Motor neuron (in vitro differentiated cells): Measurements from ENCODE around the gene DCC. TPM values are rescaled to one million over a fixed set of nuclear protein-coding genes. Genes with fewer than 3 reads are reported as not detected.

Experiments
- ATAC-seq, 8 experiments: fragments of 200-7000 bp; cut with Tn5 transposase; replicated peaks in 6 of 8; 2 replicates each; pipeline ENCODE4 v1.8.0; 2021; ENCODE audit warnings: mild to moderate bottlenecking in 8 of 8, moderate library complexity in 8 of 8
- H3K27ac ChIP-seq, 2 donors: fragments of 250-450 bp; sonication (Bioruptor Pico); 2 replicates each; pipeline ENCODE4 v1.9.0; 2021; ENCODE audit warnings: antibody characterized with exemption in 2 of 2, mild to moderate bottlenecking in 2 of 2, moderate library complexity in 1 of 2
- H3K4me1 ChIP-seq, 2 donors: fragments of 250-450 bp; sonication (Bioruptor Pico); replicated peaks in 1 of 2; 2 replicates each; pipeline ENCODE4 v1.6.1; 2021; ENCODE audit warnings: antibody characterized with exemption in 2 of 2, mild to moderate bottlenecking in 2 of 2, moderate library complexity in 1 of 2
- H3K4me3 ChIP-seq, 5 donors: fragments of 250-450 bp; sonication (Bioruptor Pico); 2 replicates each; pipeline ENCODE4 v1.9.0; 2021; ENCODE audit warnings: antibody characterized with exemption in 5 of 5, mild to moderate bottlenecking in 5 of 5, moderate library complexity in 4 of 5
- WGBS, 10 experiments: fragments of 450-650 bp; shearing (Covaris generic); methylation state at CpG; one replicate each; pipeline ENCODE4 v1.0.0; 2022; 5-methylcytosine and 5-hydroxymethylcytosine counted together
- in situ Hi-C, 9 experiments: fragments of 400-800 bp; cut with MboI; loops; one replicate each; pipeline ENCODE4 v1.15.0; 2021; ENCODE audit warnings: low sequenced_read_pairs in 9 of 9, low pct_unique_long_range_greater_than_20kb in 2 of 9; ENCODE audit not compliant: unreplicated experiment in 9 of 9
- total RNA-seq, 8 experiments: library from RNA; unstranded; fragments of 300-600 nt; gene quantifications; 2 replicates each; pipeline versions ENCODE4 v1.2.3 to v1.2.4, GENCODE V29; 2022

The DCC gene
- total RNA-seq, 8 experiments from 2014 or later: 0.04 to 66.0 (median 48.3) TPM; not detected in 2

DNA sequence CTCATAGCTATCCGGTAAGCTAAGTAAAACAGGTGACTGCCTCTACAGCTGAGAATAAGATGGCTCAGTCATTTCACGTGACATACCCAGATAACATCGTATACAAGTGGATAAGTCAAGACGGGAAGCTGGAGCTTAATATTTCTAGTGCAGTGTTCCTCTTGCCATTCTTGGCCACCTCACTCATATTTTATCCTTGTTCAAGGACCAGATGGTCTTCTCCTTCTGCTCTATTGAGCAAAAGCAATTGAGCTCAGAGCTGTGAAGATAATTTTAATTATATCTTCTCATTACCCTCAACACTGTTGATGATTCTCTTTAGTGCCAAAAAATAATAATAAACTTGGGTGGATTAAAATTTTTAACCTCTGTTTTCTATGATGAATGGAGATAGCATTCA, 201.1 kb downstream of the DCC start:
- Histone ChIP-seq H3K27ac (no peak overlapping the region), H3K4me1 (peaks cover 0 to 4% of the 10 kb centered on the region in 2 donors), H3K4me3 (no peak overlapping the region)
- 44 to 100% (median 89%) methylated on average over 1 to 4 of the region's 4 CpGs; no CpG with 5 or more reads in 2 of the 10 experiments for WGBS, 10 experiments
- in situ Hi-C loops: no loop called here
- no peak for ATAC-seq

DNA sequence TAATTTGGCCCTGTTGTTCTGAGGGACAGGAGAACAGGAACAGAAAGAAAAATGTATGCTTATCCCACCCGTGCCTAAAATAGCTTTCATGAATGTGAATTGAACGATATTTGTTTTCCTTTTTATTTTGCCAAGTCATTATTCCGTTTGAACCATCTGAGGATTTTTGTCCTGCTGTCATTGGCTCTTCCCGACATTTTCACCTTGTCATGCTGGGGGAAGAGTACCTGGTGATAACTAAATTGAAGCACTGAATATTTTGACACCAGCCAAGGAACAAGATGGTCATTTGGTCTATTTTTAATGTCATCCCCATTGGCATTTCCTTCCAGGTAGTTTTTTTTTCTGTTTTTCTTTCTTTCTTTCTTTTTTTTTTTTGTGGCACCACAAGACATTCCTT, 204.1 kb downstream of the DCC start:
- in situ Hi-C loops: no loop called here

DNA sequence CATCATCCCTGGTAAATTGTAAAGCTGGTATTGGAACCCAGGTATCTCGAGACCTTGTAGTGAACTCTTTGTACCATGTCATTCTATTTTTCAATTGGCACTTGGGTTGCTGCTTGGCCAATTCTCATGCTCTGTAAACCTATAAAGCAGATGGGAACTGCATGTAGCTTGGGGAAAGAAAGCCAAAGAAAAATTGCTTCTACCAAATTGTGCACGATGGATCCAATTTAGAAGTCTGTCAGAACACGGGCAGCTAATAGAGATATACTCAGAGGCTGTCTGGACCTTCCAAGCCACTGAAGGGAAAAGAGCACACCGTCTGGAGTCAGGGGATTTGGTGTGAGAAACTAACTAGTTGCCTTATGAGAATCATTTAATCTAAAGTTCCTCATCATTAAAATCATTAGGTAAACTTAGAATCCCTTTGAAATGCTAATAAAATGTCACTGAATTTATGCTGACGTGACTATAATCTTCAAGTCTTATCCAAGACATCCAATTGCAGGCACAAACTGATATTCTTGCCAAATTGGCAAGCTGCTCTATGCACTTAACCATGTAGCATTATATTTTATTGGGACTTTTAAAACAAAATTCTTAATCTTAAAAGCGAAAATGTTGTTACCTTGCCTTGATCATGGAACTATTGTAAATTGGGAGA, 206.8 kb downstream of the DCC start:
- WGBS, 10 experiments: 3 to 94% (median 73%) methylated on average over 2 to 6 of the region's 6 CpGs; no CpG with 5 or more reads in 1 of the 10 experiments
- Histone ChIP-seq H3K4me1 (no peaks in the 10 kb centered on the region), H3K4me3 (no peak overlapping the region), H3K27ac (no peak overlapping the region)
- in situ Hi-C loops: no loop called here
- no peak for ATAC-seq

More for the DNA sequence above, 204.1 kb downstream of the DCC start:
- WGBS, 10 experiments: 0 to 100% (median 61%) methylated on average over 2 to 4 of the region's 4 CpGs
- H3K4me3 ChIP-seq: no peak overlapping the region
- ATAC-seq: no peak
- H3K27ac ChIP-seq: no peak overlapping the region
- no peaks in the 10 kb centered on the region for H3K4me1 ChIP-seq

DNA sequence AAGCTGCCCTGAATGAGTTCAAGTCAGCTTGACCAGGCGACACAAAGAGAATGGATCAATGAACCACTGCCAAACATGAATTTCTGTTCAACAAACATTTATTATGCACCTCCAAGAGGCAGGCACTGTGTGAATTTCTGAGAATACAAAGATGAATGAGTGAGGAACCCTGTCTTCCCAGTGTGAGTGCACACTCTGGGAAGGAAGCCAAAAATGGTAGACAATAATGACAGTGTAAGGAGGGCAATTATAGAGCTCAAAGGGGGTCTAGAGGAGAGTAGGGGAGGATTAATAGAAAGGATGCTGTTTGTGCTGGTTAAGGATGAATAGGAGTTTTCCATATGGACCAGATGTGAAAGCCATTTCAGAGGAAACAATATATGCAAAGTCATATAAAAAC, 213.4 kb downstream of the DCC start:
- H3K4me3 ChIP-seq: no peak overlapping the region
- WGBS, 10 experiments: 0 to 100% (median 0%) methylated on average over 1 of the region's 1 CpG; no CpG with 5 or more reads in 5 of the 10 experiments
- H3K4me1 ChIP-seq: no peaks in the 10 kb centered on the region
- no peak overlapping the region for H3K27ac ChIP-seq
- peak in 1 of 8 experiments; percentile 20 for ATAC-seq
- in situ Hi-C loops: no loop called here

DNA sequence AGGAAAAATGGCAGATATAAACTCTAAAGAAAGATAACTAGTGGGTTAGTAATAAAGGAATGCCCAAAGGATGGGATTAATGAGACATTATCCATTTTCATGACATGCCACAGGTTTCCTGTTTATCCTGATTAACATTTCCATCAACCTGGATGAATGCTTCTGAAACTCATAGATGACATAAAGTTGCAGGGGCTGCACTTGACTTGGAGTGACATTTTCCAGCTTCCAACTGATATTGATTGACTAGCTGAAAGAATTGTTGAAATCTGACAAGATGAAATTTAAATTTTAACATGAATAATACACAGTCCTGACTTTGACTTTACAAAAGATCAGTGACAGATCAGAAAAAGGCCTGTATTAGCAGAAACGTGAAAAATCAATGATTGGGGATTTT, 214.2 kb downstream of the DCC start:
- in situ Hi-C loops: no loop called here
- 0 to 80% (median 33%) methylated on average over 1 of the region's 1 CpG; no CpG with 5 or more reads in 2 of the 10 experiments for WGBS, 10 experiments
- Histone ChIP-seq H3K4me1 (no peaks in the 10 kb centered on the region), H3K4me3 (no peak overlapping the region), H3K27ac (no peak overlapping the region)
- ATAC-seq: no peak

DNA sequence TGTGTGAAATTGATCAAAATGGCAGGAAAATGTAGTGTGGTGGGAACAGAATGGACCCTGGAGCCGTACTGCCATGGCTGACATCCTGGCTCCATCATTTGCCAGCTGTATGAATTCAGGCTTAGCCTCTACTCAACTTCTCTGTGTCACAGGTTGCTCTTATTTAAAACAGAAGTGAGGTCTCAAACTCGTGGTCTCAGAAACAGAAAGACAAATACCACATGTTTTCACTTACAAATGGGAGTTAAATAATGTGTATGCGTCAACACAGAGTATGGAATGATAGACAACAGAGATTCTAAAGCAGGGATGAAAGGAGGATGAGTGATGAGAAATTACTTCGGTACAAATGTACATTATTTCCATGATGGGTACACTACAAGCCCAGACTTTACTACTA, 227.4 kb downstream of the DCC start:
- no peak for ATAC-seq
- in situ Hi-C loops: no loop called here
- Histone ChIP-seq H3K4me3 (no peak overlapping the region), H3K4me1 (peaks cover 1 to 25% of the 10 kb centered on the region in 2 donors), H3K27ac (no peak overlapping the region)
- WGBS, 10 experiments: 0 to 100% (median 67%) methylated on average over 1 to 3 of the region's 4 CpGs; no CpG with 5 or more reads in 1 of the 10 experiments

DNA sequence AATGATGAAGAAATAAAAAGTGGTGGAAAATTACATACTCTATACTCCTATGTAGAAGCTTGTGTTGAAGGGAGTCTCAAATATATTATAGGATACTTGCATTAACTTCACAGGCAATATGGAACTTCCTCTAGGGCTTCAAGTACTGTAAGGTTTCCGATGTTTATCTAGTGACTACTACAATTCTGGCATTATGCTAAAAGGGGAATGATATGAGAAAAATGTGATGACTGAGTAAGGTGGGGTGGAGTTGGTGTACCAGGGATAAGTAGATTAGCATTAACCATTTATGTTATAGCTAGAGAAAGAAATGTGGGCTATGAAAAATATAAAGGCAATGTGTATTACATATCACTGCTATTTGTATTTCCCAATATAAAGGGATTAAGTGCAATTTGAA, 229.5 kb downstream of the DCC start:
- in situ Hi-C loops: no loop called here
- WGBS, 10 experiments: 10 to 100% (median 69%) methylated on average over 1 of the region's 1 CpG; no CpG with 5 or more reads in 6 of the 10 experiments
- Histone ChIP-seq H3K4me3 (no peak overlapping the region), H3K27ac (no peak overlapping the region), H3K4me1 (peaks cover 6 to 39% of the 10 kb centered on the region in 2 donors)
- ATAC-seq: no peak

DNA sequence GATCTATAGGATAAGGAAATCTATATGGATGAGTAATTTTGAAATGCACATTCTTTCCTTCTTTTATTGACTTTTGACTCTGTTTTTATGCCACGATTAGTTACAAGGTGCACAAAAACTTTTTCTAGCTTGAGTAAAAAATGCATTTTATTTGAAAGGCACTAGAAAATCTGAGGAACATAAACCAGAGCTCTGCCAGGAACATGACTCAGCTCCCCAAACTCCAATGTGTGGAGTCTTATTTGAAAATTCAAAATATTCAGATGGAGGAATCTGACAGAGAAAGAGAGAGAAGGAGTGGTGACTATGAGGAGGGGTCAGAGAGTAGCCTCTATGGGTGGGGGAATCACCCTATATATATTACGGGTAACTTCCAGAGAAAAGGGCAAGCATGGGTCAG, 231.0 kb downstream of the DCC start:
- Histone ChIP-seq H3K4me3 (no peak overlapping the region), H3K4me1 (peaks cover 6 to 39% of the 10 kb centered on the region in 2 donors), H3K27ac (no peak overlapping the region)
- WGBS, 10 experiments: 0 to 100% (median 82%) methylated on average over 1 to 2 of the region's 2 CpGs
- peak in 2 of 8 experiments; percentile 18 to 45 for ATAC-seq
- in situ Hi-C loops: no loop called here

DNA sequence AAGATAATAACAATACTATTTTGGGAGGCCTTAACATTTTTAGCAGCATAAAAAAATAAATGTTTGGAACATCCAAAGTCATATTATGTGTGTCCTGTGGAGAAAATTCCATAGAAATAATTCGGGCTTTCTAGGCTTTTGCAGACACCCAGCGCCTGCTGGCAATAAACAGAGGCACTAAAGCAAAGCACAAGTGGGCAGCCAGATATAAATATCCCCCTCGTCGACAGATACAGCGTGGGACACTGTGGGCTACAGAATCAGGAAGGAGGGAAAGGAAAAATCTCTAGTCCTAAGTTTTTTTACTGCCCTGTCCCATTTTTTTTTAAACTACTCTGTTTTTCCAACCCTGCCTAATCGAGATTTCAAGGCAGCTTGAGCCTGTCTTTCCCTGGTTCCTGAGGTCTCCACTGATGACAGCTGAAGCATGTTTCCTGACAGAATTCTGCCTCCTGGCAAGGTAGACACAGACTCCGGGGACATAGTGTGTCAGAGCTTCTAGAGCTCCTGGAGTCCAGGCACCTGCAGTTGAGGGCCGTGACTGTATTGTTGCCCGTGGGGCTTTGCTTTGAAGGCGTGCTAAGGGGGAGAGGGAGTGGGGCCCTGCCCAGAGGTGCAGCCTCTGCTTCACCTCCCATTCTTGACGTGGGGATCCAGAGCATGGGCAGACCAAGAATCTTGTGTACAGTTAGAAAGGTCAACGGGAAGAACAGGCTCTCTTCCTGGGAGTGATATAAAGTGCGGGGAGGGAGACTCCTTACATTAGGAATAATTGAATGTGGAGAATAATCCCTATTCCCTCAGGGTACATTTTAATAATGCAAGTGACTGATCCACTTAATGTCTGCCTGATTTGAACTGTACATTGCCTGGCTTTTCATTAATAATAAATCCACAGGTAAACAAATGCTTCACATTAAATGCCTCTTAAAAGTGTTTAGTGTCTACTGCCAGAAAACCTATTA, 232.3 kb downstream of the DCC start:
- ATAC-seq: peak in 4 of 8 experiments; percentile 25 to 67 (median 58)
- 3 to 90% (median 61%) methylated on average over 3 to 10 of the region's 13 CpGs; no CpG with 5 or more reads in 2 of the 10 experiments for WGBS, 10 experiments
- Histone ChIP-seq H3K27ac (no peak overlapping the region), H3K4me3 (no peak overlapping the region), H3K4me1 (peaks cover 6 to 39% of the 10 kb centered on the region in 2 donors)
- in situ Hi-C loops: no loop called here

DNA sequence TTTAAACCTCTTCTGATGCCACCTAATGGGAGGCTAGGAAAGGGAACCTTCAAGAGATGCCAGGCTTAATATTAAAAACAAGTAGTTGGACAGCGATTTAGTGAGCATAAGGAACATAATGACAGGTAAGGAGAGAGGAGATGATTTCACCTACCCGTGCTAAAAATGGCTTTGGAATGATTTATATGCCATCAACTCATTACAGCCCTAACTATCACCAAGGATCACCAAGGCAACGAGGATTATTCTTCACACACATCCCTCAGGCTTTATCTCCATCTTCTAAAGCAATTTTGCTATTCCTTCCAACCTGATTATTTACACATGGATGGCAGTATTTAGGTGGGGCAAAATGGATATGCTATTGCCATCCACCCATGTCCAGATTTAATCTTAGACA, 237.8 kb downstream of the DCC start:
- H3K27ac ChIP-seq: no peak overlapping the region
- 0 to 100% (median 61%) methylated on average over 1 to 3 of the region's 3 CpGs for WGBS, 10 experiments
- peaks cover 6 to 20% of the 10 kb centered on the region in 2 donors for H3K4me1 ChIP-seq
- H3K4me3 ChIP-seq: no peak overlapping the region
- in situ Hi-C loops: no loop called here
- peak in 4 of 8 experiments; percentile 28 to 79 (median 58) for ATAC-seq

DNA sequence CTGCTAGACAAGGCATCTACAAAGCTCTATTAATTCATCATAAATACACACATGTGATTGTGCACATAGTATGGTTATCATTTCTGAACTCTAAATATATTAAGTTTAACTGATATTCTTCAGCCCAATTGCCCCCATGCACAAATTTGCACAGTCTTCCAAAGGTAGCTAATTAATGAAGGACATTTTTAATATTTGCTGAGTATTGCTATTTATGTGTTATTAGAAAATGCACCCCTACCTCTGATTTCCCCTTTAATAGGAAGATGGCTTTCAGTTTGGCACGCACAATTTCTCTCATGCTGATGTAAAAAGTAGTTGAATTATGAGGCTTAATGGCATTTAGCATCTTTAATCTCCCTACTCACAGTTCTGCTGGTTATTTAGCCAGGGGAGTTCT, 242.1 kb downstream of the DCC start:
- H3K4me3 ChIP-seq: no peak overlapping the region
- H3K27ac ChIP-seq: no peak overlapping the region
- in situ Hi-C loops: no loop called here
- ATAC-seq: peak in 2 of 8 experiments; percentile 16 to 29
- peaks cover 6 to 17% of the 10 kb centered on the region in 2 donors for H3K4me1 ChIP-seq
- WGBS, 10 experiments: 33 to 100% (median 71%) methylated on average over 1 of the region's 1 CpG; no CpG with 5 or more reads in 3 of the 10 experiments

DNA sequence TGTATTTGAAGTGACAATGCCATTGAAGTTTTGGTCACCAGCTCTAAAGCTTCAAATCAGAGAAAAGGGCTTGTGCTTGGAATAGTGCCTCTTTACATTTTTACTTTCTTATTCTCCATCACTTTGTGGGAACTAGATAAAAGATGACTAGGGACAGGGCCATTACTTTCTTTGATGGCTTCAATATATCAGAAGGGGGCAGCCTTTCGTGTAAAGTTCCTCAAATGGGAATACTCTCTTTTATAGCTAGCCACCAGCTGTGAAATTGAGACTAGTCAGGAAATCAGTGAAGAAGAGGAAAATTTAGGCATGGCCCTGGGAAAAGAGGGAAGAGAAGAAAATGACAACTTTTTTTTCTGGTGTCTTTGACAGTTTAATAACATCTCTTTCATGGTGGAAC, 242.5 kb downstream of the DCC start:
- no peak for ATAC-seq
- no peak overlapping the region for H3K27ac ChIP-seq
- peaks cover 6 to 17% of the 10 kb centered on the region in 2 donors for H3K4me1 ChIP-seq
- H3K4me3 ChIP-seq: no peak overlapping the region
- 0 to 80% (median 20%) methylated on average over 1 of the region's 1 CpG; no CpG with 5 or more reads in 3 of the 10 experiments for WGBS, 10 experiments
- in situ Hi-C loops: no loop called here

DNA sequence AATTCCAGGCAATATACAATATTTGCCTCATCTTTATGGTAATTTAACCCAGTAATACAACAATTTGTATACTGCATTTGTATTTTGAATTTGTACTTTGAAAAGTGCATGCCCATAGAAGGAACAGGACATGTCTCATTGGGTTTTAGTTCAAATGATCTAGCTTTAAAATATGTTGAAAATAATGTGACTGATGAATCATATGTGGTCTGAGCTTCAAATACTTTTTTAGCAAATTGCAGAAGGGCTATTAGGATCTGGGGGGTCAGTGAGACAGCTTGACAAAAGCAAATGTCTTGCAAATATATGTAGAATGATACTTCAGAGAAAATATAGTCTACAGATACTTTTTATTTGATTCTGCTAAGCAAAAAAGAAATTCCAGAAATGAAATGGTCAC, 248.9 kb downstream of the DCC start:
- Histone ChIP-seq H3K27ac (no peak overlapping the region), H3K4me3 (no peak overlapping the region), H3K4me1 (peaks cover 2 to 11% of the 10 kb centered on the region in 2 donors)
- in situ Hi-C loops: no loop called here
- no peak for ATAC-seq
